ENCODE data around the gene GCN1. TPM values are rescaled to one million over a fixed set of nuclear protein-coding genes. Genes with fewer than 3 reads are reported as not detected.
A peak's percentile ranks its signal among the peaks of the same experiment; 100 is the strongest.

The GCN1 gene
- total and polyA plus RNA-seq, 4 donors = 19.3 to 93.6 (median 53.1) TPM

GRCh38 chr12:120117961-120118320 lies 76.6 kb downstream of the GCN1 start:
- H3K27me3 ChIP-seq (ENCODE audit: control insufficient read depth in 3 of 3, insufficient read depth in 3 of 3, low read length in 2 of 3) = no peaks in the 10 kb centered on the region
- H3K36me3 ChIP-seq (ENCODE audit: control insufficient read depth in 4 of 4, insufficient read depth in 4 of 4, low read length in 4 of 4) = peaks cover 0 to 8% (median 5%) of the 10 kb centered on the region in 4 donors
- no peak for DNase-seq
- H3K9me3 ChIP-seq (ENCODE audit: control insufficient read depth in 4 of 4, insufficient read depth in 3 of 4, low read length in 3 of 4) = no peaks in the 10 kb centered on the region
- 25 to 48% methylated on average over 7 of the region's 7 CpGs for WGBS, 2 donors
- no peak overlapping the region for H3K27ac ChIP-seq (ENCODE audit: low read depth in 1 of 2, low read length in 1 of 2)
- ATAC-seq (ENCODE audit: insufficient read depth, low FRiP score) = no peak
- no peak overlapping the region for H3K9ac ChIP-seq (ENCODE audit: insufficient read depth in 1 of 2, low read length in 2 of 2)
- no peak for TF ChIP-seq CTCF (IDR thresholded peaks at IDR 0.05; ENCODE audit: control extremely low read depth, extremely low read depth)
- peaks cover 6 to 27% (median 19%) of the 10 kb centered on the region in 5 donors for H3K4me1 ChIP-seq (ENCODE audit: control insufficient read depth in 5 of 5, insufficient read depth in 5 of 5, low read length in 5 of 5)
- peak overlapping the region; percentile 75 for H3K4me3 ChIP-seq

- peak; percentile 95 to 97 (median 96) for DNase-seq
- Histone ChIP-seq H3K4me1 (ENCODE audit: control insufficient read depth in 5 of 5, insufficient read depth in 5 of 5, low read length in 5 of 5) (peaks cover 6 to 27% (median 19%) of the 10 kb centered on the region in 5 donors), H3K27ac (ENCODE audit: low read depth in 1 of 2, low read length in 1 of 2) (peak overlapping the region; percentile 96 to 98), H3K9ac (ENCODE audit: insufficient read depth in 1 of 2, low read length in 2 of 2) (peak overlapping the region; percentile 28 to 77), H3K9me3 (ENCODE audit: control insufficient read depth in 4 of 4, insufficient read depth in 3 of 4, low read length in 3 of 4) (no peaks in the 10 kb centered on the region), H3K27me3 (ENCODE audit: control insufficient read depth in 3 of 3, insufficient read depth in 3 of 3, low read length in 2 of 3) (no peaks in the 10 kb centered on the region), H3K4me3 (peak overlapping the region; percentile 75), H3K36me3 (ENCODE audit: control insufficient read depth in 4 of 4, insufficient read depth in 4 of 4, low read length in 4 of 4) (peaks cover 0 to 8% (median 5%) of the 10 kb centered on the region in 4 donors)
- 0% methylated on average over 62 to 91 of the region's 91 CpGs for WGBS, 2 donors
- ATAC-seq (ENCODE audit: insufficient read depth, low FRiP score) = peak; percentile 93
- no peak for TF ChIP-seq CTCF (IDR thresholded peaks at IDR 0.05; ENCODE audit: control extremely low read depth, extremely low read depth)
Measured at GRCh38 chr12:120116792-120117651, 77.5 kb downstream of the GCN1 start.

- Histone ChIP-seq H3K4me1 (ENCODE audit: control insufficient read depth in 5 of 5, insufficient read depth in 5 of 5, low read length in 5 of 5) (peaks cover 6 to 27% (median 21%) of the 10 kb centered on the region in 5 donors), H3K4me3 (peak within 1 kb of the TSS; percentile 98), H3K27ac (ENCODE audit: low read depth in 1 of 2, low read length in 1 of 2) (peak within 1 kb of the TSS; percentile 96 to 98), H3K9me3 (ENCODE audit: control insufficient read depth in 4 of 4, insufficient read depth in 3 of 4, low read length in 3 of 4) (no peaks in the 10 kb centered on the region), H3K27me3 (ENCODE audit: control insufficient read depth in 3 of 3, insufficient read depth in 3 of 3, low read length in 2 of 3) (no peaks in the 10 kb centered on the region), H3K36me3 (ENCODE audit: control insufficient read depth in 4 of 4, insufficient read depth in 4 of 4, low read length in 4 of 4) (peaks cover 0 to 8% (median 5%) of the 10 kb centered on the region in 4 donors), H3K9ac (ENCODE audit: insufficient read depth in 1 of 2, low read length in 2 of 2) (peak within 1 kb of the TSS; percentile 28 to 97)
- 0 to 1% methylated on average over 32 to 50 of the region's 50 CpGs for WGBS, 2 donors
- TF ChIP-seq CTCF (IDR thresholded peaks at IDR 0.05; ENCODE audit: control extremely low read depth, extremely low read depth) = no peak
- no peak for DNase-seq
- ATAC-seq (ENCODE audit: insufficient read depth, low FRiP score) = no peak
Measured at GRCh38 chr12:120116441-120116791, 78.1 kb downstream of the GCN1 start, which contains the start of gene RAB35. Gene RAB35 (minus strand): TSS chr12:120116753. CDS start chr12:120116650, 103 bp downstream.
